DND-41 (cell line): Measurements from ENCODE around the gene MRPL36.

Experiments used
- ATAC-seq: fragments of 200-7000 bp; cut with Tn5 transposase; 3 replicates; pipeline ENCODE4 v1.9.1; 2021; ENCODE audit warnings: low read depth; ENCODE audit not compliant: insufficient read depth
- DNase-seq: peaks from one replicate; pipeline ENCODE4 v3.0.0-alpha.2; 2020
- H2AFZ ChIP-seq: 2 replicates; pipeline ENCODE4 v1.6.0; 2012; ENCODE audit warnings: low read depth, low read length
- H3K27ac ChIP-seq: 2 replicates; pipeline ENCODE4 v1.5.1; 2012; ENCODE audit warnings: low read length, inconsistent platforms
- H3K27me3 ChIP-seq: fragments of 200-600 bp; sonication (generic); 2 replicates; pipeline ENCODE4 v1.6.0; 2012; ENCODE audit warnings: low read length, mild to moderate bottlenecking, inconsistent platforms; ENCODE audit not compliant: insufficient read depth, poor library complexity
- H3K36me3 ChIP-seq: 2 replicates; pipeline ENCODE4 v1.5.1; 2012; ENCODE audit warnings: low read length, inconsistent platforms; ENCODE audit not compliant: insufficient read depth
- H3K4me1 ChIP-seq: 2 replicates; pipeline ENCODE4 v1.5.1; 2012; ENCODE audit warnings: mild to moderate bottlenecking, low read length; ENCODE audit not compliant: insufficient read depth
- H3K4me2 ChIP-seq: 2 replicates; pipeline ENCODE4 v1.6.0; 2012; ENCODE audit warnings: mild to moderate bottlenecking, moderate library complexity, low read length, inconsistent platforms; ENCODE audit not compliant: insufficient read depth
- H3K4me3 ChIP-seq, 2 experiments: fragments of 200-600 bp in 1 of 2; shearing (Covaris generic) in 1 of 2; 2 replicates each; pipeline ENCODE4 v1.5.1; 2012 to 2016; ENCODE audit warnings: inconsistent platforms in 2 of 2, low read length in 2 of 2, mild to moderate bottlenecking in 2 of 2, low read depth in 1 of 2, moderate library complexity in 1 of 2
- H3K79me2 ChIP-seq: 2 replicates; pipeline ENCODE4 v1.6.0; 2012; ENCODE audit warnings: low read length, inconsistent platforms; ENCODE audit not compliant: insufficient read depth
- H3K9ac ChIP-seq: 2 replicates; pipeline ENCODE4 v1.6.0; 2012; ENCODE audit warnings: low read depth, mild to moderate bottlenecking, inconsistent platforms, low read length, moderate library complexity
- H3K9me3 ChIP-seq: 2 replicates; pipeline ENCODE4 v1.5.1; 2012; ENCODE audit warnings: low read length, moderate library complexity, mild to moderate bottlenecking, inconsistent platforms; ENCODE audit not compliant: insufficient read depth, severe bottlenecking
- H4K20me1 ChIP-seq: 2 replicates; pipeline ENCODE4 v1.6.0; 2012; ENCODE audit warnings: low read length; ENCODE audit not compliant: insufficient read depth
- EZH2 ChIP-seq: IDR thresholded peaks from 3 replicates; pipeline ENCODE4 v1.6.1; 2012; ENCODE audit warnings: borderline replicate concordance, low read depth, mild to moderate bottlenecking, moderate library complexity, low read length, inconsistent platforms; ENCODE audit not compliant: severe bottlenecking
- TF ChIP-seq, protein P1 (sequence below): IDR thresholded peaks from 2 replicates; pipeline ENCODE4 v1.5.1; 2012; ENCODE audit warnings: borderline replicate concordance, low read length, moderate library complexity, mild to moderate bottlenecking; ENCODE audit not compliant: poor library complexity, severe bottlenecking; ENCODE audit errors: extremely low read depth

MRPL36 gene

DNA sequence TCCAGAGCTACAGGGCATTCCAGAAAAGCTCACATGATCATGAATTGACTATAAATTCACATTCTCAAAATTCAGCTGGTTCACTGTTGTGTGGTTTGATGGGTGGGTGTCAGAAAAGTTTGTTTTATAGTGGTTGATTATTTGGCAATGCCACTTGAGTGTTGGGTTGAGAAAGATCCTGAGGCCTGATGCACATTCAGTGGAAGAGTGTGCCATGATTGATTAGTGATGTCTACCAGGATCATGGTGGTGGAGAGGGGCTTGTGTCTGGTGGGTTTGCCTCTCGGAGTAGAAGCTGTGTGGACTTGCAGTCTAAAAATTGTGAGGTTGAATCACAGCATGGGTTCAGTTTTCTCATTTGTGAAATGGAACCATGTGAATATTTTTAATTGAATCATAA, 3.6 kb upstream of the MRPL36 start:
- H3K27ac ChIP-seq: no peak overlapping the region
- H4K20me1 ChIP-seq: peaks cover 54% of the 10 kb centered on the region; the same call in 1 of the 2 replicates
- H3K4me3 ChIP-seq: peak overlapping the region in 1 of 2 experiments; percentile 97; a peak in 1 of 4 replicates
- no peak overlapping the region for H2AFZ ChIP-seq
- no peaks in the 10 kb centered on the region for H3K27me3 ChIP-seq
- H3K36me3 ChIP-seq: peaks cover 65% of the 10 kb centered on the region
- H3K4me2 ChIP-seq: peak overlapping the region; percentile 99
- ATAC-seq (no peak), DNase-seq (no peak)
- peaks cover 43% of the 10 kb centered on the region for H3K4me1 ChIP-seq
- no peak for TF ChIP-seq EZH2
- TF ChIP-seq, protein P1, sequence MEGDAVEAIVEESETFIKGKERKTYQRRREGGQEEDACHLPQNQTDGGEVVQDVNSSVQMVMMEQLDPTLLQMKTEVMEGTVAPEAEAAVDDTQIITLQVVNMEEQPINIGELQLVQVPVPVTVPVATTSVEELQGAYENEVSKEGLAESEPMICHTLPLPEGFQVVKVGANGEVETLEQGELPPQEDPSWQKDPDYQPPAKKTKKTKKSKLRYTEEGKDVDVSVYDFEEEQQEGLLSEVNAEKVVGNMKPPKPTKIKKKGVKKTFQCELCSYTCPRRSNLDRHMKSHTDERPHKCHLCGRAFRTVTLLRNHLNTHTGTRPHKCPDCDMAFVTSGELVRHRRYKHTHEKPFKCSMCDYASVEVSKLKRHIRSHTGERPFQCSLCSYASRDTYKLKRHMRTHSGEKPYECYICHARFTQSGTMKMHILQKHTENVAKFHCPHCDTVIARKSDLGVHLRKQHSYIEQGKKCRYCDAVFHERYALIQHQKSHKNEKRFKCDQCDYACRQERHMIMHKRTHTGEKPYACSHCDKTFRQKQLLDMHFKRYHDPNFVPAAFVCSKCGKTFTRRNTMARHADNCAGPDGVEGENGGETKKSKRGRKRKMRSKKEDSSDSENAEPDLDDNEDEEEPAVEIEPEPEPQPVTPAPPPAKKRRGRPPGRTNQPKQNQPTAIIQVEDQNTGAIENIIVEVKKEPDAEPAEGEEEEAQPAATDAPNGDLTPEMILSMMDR: no peak
- peaks cover 97% of the 10 kb centered on the region for H3K79me2 ChIP-seq
- H3K9me3 ChIP-seq: no peaks in the 10 kb centered on the region
- no peak overlapping the region for H3K9ac ChIP-seq

DNA sequence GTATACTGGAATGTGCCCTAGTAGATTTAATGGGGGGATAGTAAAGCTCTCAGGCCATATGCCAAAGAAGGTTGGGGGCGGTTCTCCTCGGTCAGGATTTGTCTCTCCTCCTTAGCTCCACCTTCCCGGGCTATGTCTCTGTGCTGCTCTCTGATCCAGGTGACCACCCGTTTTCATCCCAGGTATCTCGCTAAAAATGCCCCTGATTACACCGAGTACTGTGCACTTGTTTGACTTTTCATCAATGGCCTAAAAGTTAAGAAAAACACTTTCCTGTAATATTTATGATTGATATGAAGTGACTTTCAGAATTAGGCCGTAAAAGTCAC, 2.3 kb upstream of the MRPL36 start:
- Histone ChIP-seq H2AFZ (peak overlapping the region; percentile 88; the same call in 1 of the 2 replicates), H3K36me3 (peaks cover 65% of the 10 kb centered on the region), H3K4me2 (peak overlapping the region; percentile 99), H3K27me3 (no peaks in the 10 kb centered on the region), H4K20me1 (peaks cover 55% of the 10 kb centered on the region; the same call in 1 of the 2 replicates), H3K9ac (peak overlapping the region; percentile 96), H3K27ac (peak overlapping the region; percentile 83), H3K4me1 (peaks cover 44% of the 10 kb centered on the region), H3K4me3 (peak overlapping the region; percentile 92 to 97), H3K9me3 (no peaks in the 10 kb centered on the region), H3K79me2 (peaks cover 92% of the 10 kb centered on the region)
- TF ChIP-seq, protein P1: no peak
- ATAC-seq (no peak), DNase-seq (no peak)

DNA sequence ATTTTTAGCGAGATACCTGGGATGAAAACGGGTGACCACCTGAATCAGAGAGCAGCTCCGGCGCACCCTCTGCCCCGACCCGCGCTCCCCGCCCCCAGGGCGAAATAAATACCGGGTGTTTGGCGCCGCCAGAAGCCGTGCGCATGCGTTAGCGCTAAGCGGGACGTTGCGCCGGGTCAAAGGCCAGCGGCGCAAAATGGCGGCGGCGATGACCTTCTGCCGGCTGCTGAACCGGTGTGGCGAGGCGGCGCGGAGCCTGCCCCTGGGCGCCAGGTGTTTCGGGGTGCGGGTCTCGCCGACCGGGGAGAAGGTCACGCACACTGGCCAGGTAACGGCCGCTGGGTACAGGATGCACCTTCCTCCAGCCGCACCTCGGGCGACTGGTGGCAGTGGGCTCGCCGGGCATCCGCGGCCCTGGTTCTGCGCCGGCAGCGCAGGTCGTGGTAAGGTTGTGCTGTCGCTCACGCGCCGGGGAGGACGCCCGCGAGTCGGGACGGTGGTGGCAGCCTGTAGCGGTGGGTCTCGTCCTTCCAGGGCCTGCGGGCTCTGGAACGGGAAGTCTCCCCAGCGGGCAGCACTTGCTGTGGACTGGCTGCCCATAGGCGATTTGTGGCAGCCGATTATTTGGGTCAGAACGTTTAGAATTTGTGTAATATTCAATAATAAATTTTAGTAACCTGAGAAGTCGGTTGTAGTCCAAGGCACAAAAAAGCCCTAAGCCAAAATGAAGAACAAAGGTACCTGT, 1.8 kb upstream of the MRPL36 start, which contains the start of gene NDUFS6:
Gene NDUFS6, plus strand, starts transcription at position 186 of the 745 bp plus-strand sequence. Its CDS starts 11 bp downstream, at position 197.
- no peaks in the 10 kb centered on the region for H3K27me3 ChIP-seq
- H3K9ac ChIP-seq: peak within 1 kb of the TSS; percentile 96
- peak; percentile 63 for ATAC-seq
- H3K4me3 ChIP-seq: peak within 1 kb of the TSS; percentile 92 to 97
- peak within 1 kb of the TSS; percentile 88 for H2AFZ ChIP-seq
- H3K36me3 ChIP-seq: peaks cover 65% of the 10 kb centered on the region
- peak within 1 kb of the TSS; percentile 83 for H3K27ac ChIP-seq
- H3K79me2 ChIP-seq: peaks cover 87% of the 10 kb centered on the region
- H4K20me1 ChIP-seq: peaks cover 57% of the 10 kb centered on the region; the same call in 1 of the 2 replicates
- no peaks in the 10 kb centered on the region for H3K9me3 ChIP-seq
- H3K4me2 ChIP-seq: peak within 1 kb of the TSS; percentile 99
- DNase-seq: peak; percentile 79
- H3K4me1 ChIP-seq: peaks cover 44% of the 10 kb centered on the region
- TF ChIP-seq EZH2: no peak
- TF ChIP-seq, protein P1: peak; percentile 11
